Measurements from ENCODE around the gene CETN3. TPM values are rescaled to one million over a fixed set of nuclear protein-coding genes. Genes with fewer than 3 reads are reported as not detected.
A peak's percentile ranks its signal among the peaks of the same experiment; 100 is the strongest.

CETN3 gene
- total and polyA plus RNA-seq, 2 of the 8 experiments (the other 6 are each of a cell fraction or from before 2014, with no cell fraction given): 4.8 to 43.8 TPM

GRCh38 chr5:90434116-90434714, 24.7 kb upstream of the CETN3 start:
- no peaks in the 10 kb centered on the region for H3K79me2 ChIP-seq (ENCODE audit: control insufficient read depth in 1 of 2, insufficient read depth in 2 of 2, low read length in 2 of 2)
- H3K23me2 ChIP-seq (ENCODE audit: low read depth, low read length): no peaks in the 10 kb centered on the region
- no peak overlapping the region for H2BK5ac ChIP-seq (ENCODE audit: low read depth, low read length)
- no peak overlapping the region for H2AK5ac ChIP-seq (ENCODE audit: low read depth, low read length)
- no peaks in the 10 kb centered on the region for H3K36me3 ChIP-seq (ENCODE audit: control insufficient read depth in 2 of 4, insufficient read depth in 4 of 4, low read length in 3 of 4)
- 0 out of 2 replicates have a peak, but pooled peaks have one; percentile 23 for TF ChIP-seq CREB1 (IDR thresholded peaks at IDR 0.05)
- TF ChIP-seq SIX5 (IDR thresholded peaks at IDR 0.05; ENCODE audit: low read depth, low read length): no peak
- TF ChIP-seq CTCF (IDR thresholded peaks at IDR 0.05; ENCODE audit: control extremely low read depth in 1 of 3, insufficient read depth in 1 of 3, low read depth in 1 of 3, low read length in 3 of 3): peak; percentile 70 to 90 (median 88)
- peak; percentile 33 for TF ChIP-seq TAF7 (optimal IDR thresholded peaks at IDR 0.05; ENCODE audit: borderline replicate concordance, low read depth, low read length)
- no peak for TF ChIP-seq FOSL1 (IDR thresholded peaks at IDR 0.05; ENCODE audit: insufficient read depth, low read depth, low read length)
- no peak for TF ChIP-seq TBP (IDR thresholded peaks at IDR 0.05; ENCODE audit: low read depth, low read length)
- peak; percentile 92 to 93 for TF ChIP-seq RAD21 (IDR thresholded peaks at IDR 0.05 in 1 of 2, conservative IDR thresholded peaks at IDR 0.05 in 1 of 2; ENCODE audit: low read depth in 2 of 2, low read length in 2 of 2)
- TF ChIP-seq TEAD4 (IDR thresholded peaks at IDR 0.05; ENCODE audit: low read depth, low read length): no peak
- no peak for TF ChIP-seq SAP30 (IDR thresholded peaks at IDR 0.05; ENCODE audit: insufficient read depth, insufficient replicate concordance, low read length)
- CTCF ChIA-PET (ENCODE audit: partially characterized antibody): interaction anchor here (0.6 to 3.6 kb wide), 25 partner anchors 8 to 1705 kb away, joined by 3 to 16 read pairs (median 4); no protein-coding TSS in a partner anchor
- no peak overlapping the region for H3K4me2 ChIP-seq (ENCODE audit: insufficient read depth in 1 of 2, low read depth in 2 of 2, low read length in 2 of 2)
- H3K18ac ChIP-seq (ENCODE audit: extremely low read depth, low read length): no peak overlapping the region
- no peaks in the 10 kb centered on the region for H3K27me3 ChIP-seq (replicated peaks in 1 of 4; ENCODE audit: control insufficient read depth in 3 of 4, extremely low read depth in 1 of 4, insufficient read depth in 3 of 4, low read length in 3 of 4)
- FAIRE-seq (peak; percentile 99), DNase-seq (ENCODE audit: low read depth in 1 of 2, low spot score in 2 of 2) (peak; percentile 21 to 79)
- H3K14ac ChIP-seq (ENCODE audit: insufficient read length): no peak overlapping the region
- H2BK120ac ChIP-seq (replicated peaks; ENCODE audit: low read depth, low read length): no peak overlapping the region
- H3K56ac ChIP-seq (replicated peaks; ENCODE audit: insufficient read length, low read depth, low read length): no peak overlapping the region
- no peak overlapping the region for H3K4me3 ChIP-seq (ENCODE audit: extremely low read depth in 1 of 4, insufficient read depth in 2 of 4, low read depth in 3 of 4, low read length in 4 of 4)
- H2BK15ac ChIP-seq (ENCODE audit: low read length): no peak overlapping the region
- no peak overlapping the region for H3K4ac ChIP-seq (replicated peaks; ENCODE audit: insufficient read length, low read depth, low read length)
- no peaks in the 10 kb centered on the region for H3K4me1 ChIP-seq (replicated peaks in 1 of 4; ENCODE audit: control insufficient read depth in 3 of 4, insufficient read depth in 4 of 4, low read length in 3 of 4)
- H3K79me1 ChIP-seq (ENCODE audit: low read depth, low read length): no peaks in the 10 kb centered on the region
- no peak overlapping the region for H2BK12ac ChIP-seq (ENCODE audit: low read depth, low read length)
- no peaks in the 10 kb centered on the region for H3K9me3 ChIP-seq (ENCODE audit: insufficient read depth in 2 of 2, low read depth in 1 of 2, low read length in 1 of 2)
- no peak overlapping the region for H2BK20ac ChIP-seq (ENCODE audit: low read length)
- no peak overlapping the region for H3K9ac ChIP-seq (replicated peaks in 1 of 4; ENCODE audit: extremely low read depth in 1 of 4, low read depth in 3 of 4, low read length in 3 of 4)
- H2AFZ ChIP-seq (ENCODE audit: low read length): peak overlapping the region; percentile 83
- H3K27ac ChIP-seq (ENCODE audit: low read depth, low read length): no peak overlapping the region
- no peak overlapping the region for H4K91ac ChIP-seq (replicated peaks; ENCODE audit: insufficient read length, low read length)
- no peaks in the 10 kb centered on the region for H4K20me1 ChIP-seq (replicated peaks in 1 of 2; ENCODE audit: control insufficient read depth in 1 of 2, insufficient read depth in 2 of 2, low read length in 2 of 2)
- H4K5ac ChIP-seq (ENCODE audit: insufficient read length, low read depth, low read length): no peak overlapping the region
- POLR2A ChIA-PET (ENCODE audit: partially characterized antibody): no interaction called here
- no peak overlapping the region for H4K8ac ChIP-seq (ENCODE audit: extremely low read depth, insufficient read depth, low read length)
- H3K23ac ChIP-seq (ENCODE audit: insufficient read length): no peak overlapping the region
- WGBS, 2 experiments (ENCODE audit: extremely low coverage in 1 of 2, insufficient coverage in 1 of 2, insufficient read length in 1 of 2, insufficient replicate concordance in 2 of 2, low coverage in 1 of 2, low lambda C conversion rate in 2 of 2, missing lambda C conversion rate in 1 of 2): 62% methylated on average over 5 of the region's 5 CpGs; no CpG with 5 or more reads in 1 of the 2 experiments

Data from H1 (cell line).